Measurements from ENCODE around the gene CD55.

GRCh38 chr1:207283421-207283820, 38.1 kb upstream of the CD55 start:
- no peak for TF ChIP-seq CTCF (IDR thresholded peaks at IDR 0.05)
- TF ChIP-seq POLR2A (IDR thresholded peaks at IDR 0.05), result no peak
